DND-41 (cell line): ENCODE measurements around the gene TULP3.
A peak's percentile ranks its signal among the peaks of the same experiment; 100 is the strongest.

Experiments used
- ATAC-seq: fragments of 200-7000 bp; cut with Tn5 transposase; 3 replicates; pipeline ENCODE4 v1.9.1; 2021; ENCODE audit warnings: low read depth; ENCODE audit not compliant: insufficient read depth
- DNase-seq: peaks from one replicate; pipeline ENCODE4 v3.0.0-alpha.2; 2020
- H2AFZ ChIP-seq: 2 replicates; pipeline ENCODE4 v1.6.0; 2012; ENCODE audit warnings: low read depth, low read length
- H3K27ac ChIP-seq: 2 replicates; pipeline ENCODE4 v1.5.1; 2012; ENCODE audit warnings: low read length, inconsistent platforms
- H3K27me3 ChIP-seq: fragments of 200-600 bp; sonication (generic); 2 replicates; pipeline ENCODE4 v1.6.0; 2012; ENCODE audit warnings: low read length, mild to moderate bottlenecking, inconsistent platforms; ENCODE audit not compliant: insufficient read depth, poor library complexity
- H3K36me3 ChIP-seq: 2 replicates; pipeline ENCODE4 v1.5.1; 2012; ENCODE audit warnings: low read length, inconsistent platforms; ENCODE audit not compliant: insufficient read depth
- H3K4me1 ChIP-seq: 2 replicates; pipeline ENCODE4 v1.5.1; 2012; ENCODE audit warnings: mild to moderate bottlenecking, low read length; ENCODE audit not compliant: insufficient read depth
- H3K4me2 ChIP-seq: 2 replicates; pipeline ENCODE4 v1.6.0; 2012; ENCODE audit warnings: mild to moderate bottlenecking, moderate library complexity, low read length, inconsistent platforms; ENCODE audit not compliant: insufficient read depth
- H3K4me3 ChIP-seq, 2 experiments: fragments of 200-600 bp in 1 of 2; shearing (Covaris generic) in 1 of 2; 2 replicates each; pipeline ENCODE4 v1.5.1; 2012 to 2016; ENCODE audit warnings: inconsistent platforms in 2 of 2, low read length in 2 of 2, mild to moderate bottlenecking in 2 of 2, low read depth in 1 of 2, moderate library complexity in 1 of 2
- H3K79me2 ChIP-seq: 2 replicates; pipeline ENCODE4 v1.6.0; 2012; ENCODE audit warnings: low read length, inconsistent platforms; ENCODE audit not compliant: insufficient read depth
- H3K9ac ChIP-seq: 2 replicates; pipeline ENCODE4 v1.6.0; 2012; ENCODE audit warnings: low read depth, mild to moderate bottlenecking, inconsistent platforms, low read length, moderate library complexity
- H3K9me3 ChIP-seq: 2 replicates; pipeline ENCODE4 v1.5.1; 2012; ENCODE audit warnings: low read length, moderate library complexity, mild to moderate bottlenecking, inconsistent platforms; ENCODE audit not compliant: insufficient read depth, severe bottlenecking
- H4K20me1 ChIP-seq: 2 replicates; pipeline ENCODE4 v1.6.0; 2012; ENCODE audit warnings: low read length; ENCODE audit not compliant: insufficient read depth
- EZH2 ChIP-seq: IDR thresholded peaks from 3 replicates; pipeline ENCODE4 v1.6.1; 2012; ENCODE audit warnings: borderline replicate concordance, low read depth, mild to moderate bottlenecking, moderate library complexity, low read length, inconsistent platforms; ENCODE audit not compliant: severe bottlenecking
- TF ChIP-seq, protein P1 (sequence below): IDR thresholded peaks from 2 replicates; pipeline ENCODE4 v1.5.1; 2012; ENCODE audit warnings: borderline replicate concordance, low read length, moderate library complexity, mild to moderate bottlenecking; ENCODE audit not compliant: poor library complexity, severe bottlenecking; ENCODE audit errors: extremely low read depth

The TULP3 gene

DNA sequence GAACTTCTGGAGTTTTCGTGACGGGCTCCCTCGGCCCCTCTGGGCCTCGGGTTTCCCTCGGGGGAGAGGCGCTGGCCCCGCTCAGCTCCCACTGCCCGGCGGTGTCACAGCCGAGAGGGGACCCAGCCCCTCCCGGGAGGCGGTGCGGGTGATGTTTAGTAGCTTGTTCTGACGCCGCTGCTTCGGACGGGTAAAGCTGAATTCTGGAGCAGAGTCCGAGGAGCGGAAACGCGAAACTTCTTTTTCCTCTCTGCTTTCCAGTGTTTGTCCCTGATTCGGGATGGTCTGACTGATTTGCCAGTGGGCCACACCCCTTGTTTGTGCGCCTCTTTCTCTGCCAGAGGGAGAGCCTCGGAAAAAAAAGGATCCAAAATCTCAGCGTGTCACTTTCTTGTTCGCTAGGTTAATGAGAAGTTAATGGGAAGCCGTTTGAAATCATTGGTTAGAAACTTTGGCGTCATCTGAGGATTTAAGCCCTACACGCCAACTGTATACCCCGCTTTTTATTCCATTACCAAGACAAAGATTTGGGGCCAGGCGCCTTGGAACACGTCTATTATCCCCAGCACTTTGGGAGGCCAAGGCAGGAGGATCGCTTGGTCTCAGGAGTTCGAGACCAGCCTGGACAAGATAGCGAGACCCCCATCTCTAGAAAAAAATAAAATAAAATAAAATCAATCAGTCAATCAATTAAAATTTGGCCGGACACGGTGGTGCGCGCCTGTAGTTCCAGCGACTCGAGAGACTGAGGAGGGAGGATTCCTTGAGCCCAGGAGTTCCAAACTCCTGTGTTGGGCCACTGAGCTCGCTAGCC lies 756 bp downstream of the TULP3 start:
- peak overlapping the region; percentile 83 to 87; a peak in 3 of 4 replicates for H3K4me3 ChIP-seq
- TF ChIP-seq, protein P1, sequence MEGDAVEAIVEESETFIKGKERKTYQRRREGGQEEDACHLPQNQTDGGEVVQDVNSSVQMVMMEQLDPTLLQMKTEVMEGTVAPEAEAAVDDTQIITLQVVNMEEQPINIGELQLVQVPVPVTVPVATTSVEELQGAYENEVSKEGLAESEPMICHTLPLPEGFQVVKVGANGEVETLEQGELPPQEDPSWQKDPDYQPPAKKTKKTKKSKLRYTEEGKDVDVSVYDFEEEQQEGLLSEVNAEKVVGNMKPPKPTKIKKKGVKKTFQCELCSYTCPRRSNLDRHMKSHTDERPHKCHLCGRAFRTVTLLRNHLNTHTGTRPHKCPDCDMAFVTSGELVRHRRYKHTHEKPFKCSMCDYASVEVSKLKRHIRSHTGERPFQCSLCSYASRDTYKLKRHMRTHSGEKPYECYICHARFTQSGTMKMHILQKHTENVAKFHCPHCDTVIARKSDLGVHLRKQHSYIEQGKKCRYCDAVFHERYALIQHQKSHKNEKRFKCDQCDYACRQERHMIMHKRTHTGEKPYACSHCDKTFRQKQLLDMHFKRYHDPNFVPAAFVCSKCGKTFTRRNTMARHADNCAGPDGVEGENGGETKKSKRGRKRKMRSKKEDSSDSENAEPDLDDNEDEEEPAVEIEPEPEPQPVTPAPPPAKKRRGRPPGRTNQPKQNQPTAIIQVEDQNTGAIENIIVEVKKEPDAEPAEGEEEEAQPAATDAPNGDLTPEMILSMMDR = no peak
- peak; percentile 14 for ATAC-seq
- no peaks in the 10 kb centered on the region for H3K9me3 ChIP-seq
- H3K4me1 ChIP-seq = peaks cover 23% of the 10 kb centered on the region
- H3K36me3 ChIP-seq = peaks cover 26% of the 10 kb centered on the region
- peak overlapping the region; percentile 67 for H3K9ac ChIP-seq
- no peaks in the 10 kb centered on the region for H3K27me3 ChIP-seq
- H4K20me1 ChIP-seq = no peaks in the 10 kb centered on the region; the same call in 1 of the 2 replicates
- H3K79me2 ChIP-seq = peaks cover 28% of the 10 kb centered on the region
- peak overlapping the region; percentile 93 for H2AFZ ChIP-seq
- DNase-seq = peak; percentile 39
- peak overlapping the region; percentile 69 for H3K27ac ChIP-seq
- peak overlapping the region; percentile 68 for H3K4me2 ChIP-seq

DNA sequence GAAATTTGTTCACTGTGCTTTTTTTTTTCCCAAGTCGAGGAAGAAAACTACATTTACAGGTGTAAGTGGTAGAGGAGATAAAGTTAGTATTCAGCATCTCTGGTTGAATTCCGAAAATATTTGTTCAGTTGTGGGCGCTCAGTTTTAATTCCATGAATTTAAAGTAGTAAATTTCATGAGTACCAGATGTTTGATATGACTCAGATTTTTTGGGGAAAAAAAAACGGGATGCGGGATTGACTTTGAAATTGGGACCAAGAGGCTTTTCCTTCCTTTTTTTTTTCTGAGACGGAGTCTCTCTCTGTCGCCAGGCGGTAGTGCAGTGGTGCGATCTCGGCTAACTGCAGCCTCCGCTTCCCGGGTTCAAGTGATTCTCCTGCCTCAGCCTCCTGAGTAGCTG lies 1.6 kb downstream of the TULP3 start:
- peaks cover 23% of the 10 kb centered on the region for H3K4me1 ChIP-seq
- H3K4me3 ChIP-seq = 0 out of 4 replicates have a peak overlapping the region, but pooled peaks of 1 of the 2 experiments have one; percentile 87
- H3K79me2 ChIP-seq = peaks cover 22% of the 10 kb centered on the region
- no peaks in the 10 kb centered on the region for H3K27me3 ChIP-seq
- no peaks in the 10 kb centered on the region for H3K9me3 ChIP-seq
- H3K9ac ChIP-seq = no peak overlapping the region
- TF ChIP-seq EZH2 = no peak
- TF ChIP-seq, protein P1 = no peak
- H3K27ac ChIP-seq = no peak overlapping the region
- H3K4me2 ChIP-seq = peak overlapping the region; percentile 68; the same call in 1 of the 2 replicates
- no peaks in the 10 kb centered on the region; the same call in 1 of the 2 replicates for H4K20me1 ChIP-seq
- DNase-seq = no peak
- H3K36me3 ChIP-seq = peaks cover 18% of the 10 kb centered on the region
- ATAC-seq = no peak
- no peak overlapping the region for H2AFZ ChIP-seq

DNA sequence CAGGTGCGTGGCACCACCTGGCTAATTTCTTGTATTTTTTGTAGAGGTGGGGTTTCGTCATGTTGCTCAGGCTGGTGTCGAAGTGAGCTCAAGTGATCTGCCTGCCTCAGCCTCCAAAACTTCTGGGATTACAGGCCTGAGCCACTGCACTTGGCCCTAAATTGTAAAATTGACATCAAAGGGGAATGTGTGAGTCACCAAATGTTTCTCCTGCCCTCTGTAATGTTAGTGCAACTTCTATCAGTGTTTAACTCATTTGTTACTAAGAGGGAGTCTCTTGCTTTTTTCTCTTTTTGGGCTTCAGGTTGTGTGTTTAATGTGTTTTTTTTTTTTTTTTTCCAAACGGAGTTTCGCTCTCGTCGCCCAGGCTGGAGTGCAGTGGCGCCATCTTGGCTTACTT lies 2.3 kb downstream of the TULP3 start:
- no peaks in the 10 kb centered on the region; the same call in 1 of the 2 replicates for H4K20me1 ChIP-seq
- H3K9ac ChIP-seq = no peak overlapping the region
- no peak overlapping the region for H3K4me3 ChIP-seq
- H3K27me3 ChIP-seq = no peaks in the 10 kb centered on the region
- no peak overlapping the region for H3K4me2 ChIP-seq
- no peak overlapping the region for H2AFZ ChIP-seq
- H3K36me3 ChIP-seq = peaks cover 11% of the 10 kb centered on the region
- no peaks in the 10 kb centered on the region for H3K9me3 ChIP-seq
- TF ChIP-seq, protein P1 = no peak
- TF ChIP-seq EZH2 = no peak
- ATAC-seq = no peak
- no peak overlapping the region for H3K27ac ChIP-seq
- no peak for DNase-seq
- peaks cover 26% of the 10 kb centered on the region for H3K79me2 ChIP-seq
- peaks cover 23% of the 10 kb centered on the region for H3K4me1 ChIP-seq
